BJ (cell line): ENCODE measurements around the gene NCOA1. TPM values are rescaled to one million over a fixed set of nuclear protein-coding genes. Genes with fewer than 3 reads are reported as not detected.

ENCODE experiments used
- CTCF ChIA-PET: fragments of 350-600 bp; formaldehyde crosslinking; extraction: SDS; loops from one replicate; lab custom pipeline; 2021; ENCODE audit warnings: antibody characterized with exemption, inconsistent platforms; lab: Yijun Ruan, JAX
- POLR2A ChIA-PET: fragments of 300-600 bp; sonication (Branson Sonifier 250); formaldehyde crosslinking; extraction: SDS; loops from one replicate; lab custom pipeline; 2021; ENCODE audit warnings: antibody characterized with exemption; lab: Charles Lee
- DNase-seq: peaks from one replicate; pipeline ENCODE4 v3.0.0-alpha.2; 2011; ENCODE audit warnings: low read depth
- H3K27me3 ChIP-seq: 2 replicates; pipeline ENCODE4 v1.6.0; 2011; ENCODE audit warnings: low read length; ENCODE audit not compliant: control insufficient read depth, insufficient read depth
- H3K36me3 ChIP-seq: 2 replicates; pipeline ENCODE4 v1.5.1; 2011; ENCODE audit warnings: low read length; ENCODE audit not compliant: control insufficient read depth, insufficient read depth
- H3K4me3 ChIP-seq: 2 replicates; pipeline ENCODE4 v1.5.1; 2011; ENCODE audit warnings: low read depth, mild to moderate bottlenecking, control low read depth, low read length
- polyA plus RNA-seq: library from polyadenylated mRNA; depleted of rRNA; stranded (reverse); fragments of >200 nt; gene quantifications from 2 replicates; pipeline ENCODE4 v1.2.3, GENCODE V29; 2011
- TF ChIP-seq, protein P1 (sequence below): IDR thresholded peaks from 2 replicates; pipeline ENCODE4 v1.5.1; 2011; ENCODE audit warnings: low read depth, mild to moderate bottlenecking, control low read depth, inconsistent platforms, low read length, moderate library complexity; ENCODE audit not compliant: insufficient read depth

Gene NCOA1
- polyA plus RNA-seq, 1 experiment: 16.0 TPM

DNA sequence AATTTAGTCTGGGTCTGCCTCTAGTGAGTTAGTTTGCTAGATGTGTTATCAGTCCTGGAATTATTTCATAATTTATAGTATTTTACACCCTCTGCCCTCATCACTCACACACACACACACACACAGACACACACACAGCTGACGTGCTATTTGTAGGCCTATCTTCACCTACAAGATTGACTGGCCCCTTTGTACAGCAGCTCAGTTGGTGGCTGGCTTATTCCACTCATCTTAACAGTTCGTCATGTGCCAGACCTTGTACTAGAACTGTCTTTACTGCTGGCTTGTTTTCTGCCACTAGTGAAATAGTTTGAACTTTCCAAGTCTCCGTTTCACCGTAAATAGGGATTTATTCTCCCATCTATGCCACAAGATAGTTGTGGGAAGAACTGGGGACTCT lies 323.5 kb downstream of the NCOA1 start:
- H3K27me3 ChIP-seq: no peaks in the 10 kb centered on the region
- H3K36me3 ChIP-seq: peaks cover 1% of the 10 kb centered on the region; the same call in 1 of the 2 replicates
- TF ChIP-seq, protein P1, sequence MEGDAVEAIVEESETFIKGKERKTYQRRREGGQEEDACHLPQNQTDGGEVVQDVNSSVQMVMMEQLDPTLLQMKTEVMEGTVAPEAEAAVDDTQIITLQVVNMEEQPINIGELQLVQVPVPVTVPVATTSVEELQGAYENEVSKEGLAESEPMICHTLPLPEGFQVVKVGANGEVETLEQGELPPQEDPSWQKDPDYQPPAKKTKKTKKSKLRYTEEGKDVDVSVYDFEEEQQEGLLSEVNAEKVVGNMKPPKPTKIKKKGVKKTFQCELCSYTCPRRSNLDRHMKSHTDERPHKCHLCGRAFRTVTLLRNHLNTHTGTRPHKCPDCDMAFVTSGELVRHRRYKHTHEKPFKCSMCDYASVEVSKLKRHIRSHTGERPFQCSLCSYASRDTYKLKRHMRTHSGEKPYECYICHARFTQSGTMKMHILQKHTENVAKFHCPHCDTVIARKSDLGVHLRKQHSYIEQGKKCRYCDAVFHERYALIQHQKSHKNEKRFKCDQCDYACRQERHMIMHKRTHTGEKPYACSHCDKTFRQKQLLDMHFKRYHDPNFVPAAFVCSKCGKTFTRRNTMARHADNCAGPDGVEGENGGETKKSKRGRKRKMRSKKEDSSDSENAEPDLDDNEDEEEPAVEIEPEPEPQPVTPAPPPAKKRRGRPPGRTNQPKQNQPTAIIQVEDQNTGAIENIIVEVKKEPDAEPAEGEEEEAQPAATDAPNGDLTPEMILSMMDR: no peak
- CTCF ChIA-PET: interaction anchor here (0.8 to 1.4 kb wide), 4 partner anchors 11 to 201 kb away, joined by 3 to 6 read pairs (median 4); partner anchors contain the start of genes CENPO and PTRHD1
- DNase-seq: no peak
- no peak overlapping the region for H3K4me3 ChIP-seq
- POLR2A ChIA-PET: no interaction called here

DNA sequence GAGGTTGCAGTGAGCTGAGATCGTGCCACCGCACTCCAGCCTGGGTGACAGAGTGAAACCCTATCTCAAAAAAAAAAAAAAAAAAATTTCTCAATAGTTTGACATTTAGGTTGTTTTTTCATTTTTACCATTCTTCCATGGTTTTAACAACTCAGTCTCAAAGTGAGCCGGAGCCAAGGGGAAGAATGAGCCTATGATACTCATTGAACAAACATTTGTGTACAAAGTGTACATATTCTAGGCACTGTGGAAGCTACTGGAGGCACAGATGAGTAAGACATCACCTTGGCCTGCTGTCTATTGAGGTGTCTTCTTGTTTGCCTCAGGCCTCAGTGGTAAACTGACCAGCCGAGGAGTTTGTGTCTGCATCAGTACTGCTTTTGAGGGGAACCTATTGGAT lies 324.1 kb downstream of the NCOA1 start:
- POLR2A ChIA-PET: no interaction called here
- H3K27me3 ChIP-seq: no peaks in the 10 kb centered on the region
- CTCF ChIA-PET: interaction anchor here (0.8 to 1.4 kb wide), 4 partner anchors 11 to 202 kb away, joined by 3 to 6 read pairs (median 4); partner anchors contain the start of genes CENPO and PTRHD1
- H3K36me3 ChIP-seq: peaks cover 4% of the 10 kb centered on the region; the same call in 1 of the 2 replicates
- H3K4me3 ChIP-seq: no peak overlapping the region
- no peak for DNase-seq
- TF ChIP-seq, protein P1: no peak

DNA sequence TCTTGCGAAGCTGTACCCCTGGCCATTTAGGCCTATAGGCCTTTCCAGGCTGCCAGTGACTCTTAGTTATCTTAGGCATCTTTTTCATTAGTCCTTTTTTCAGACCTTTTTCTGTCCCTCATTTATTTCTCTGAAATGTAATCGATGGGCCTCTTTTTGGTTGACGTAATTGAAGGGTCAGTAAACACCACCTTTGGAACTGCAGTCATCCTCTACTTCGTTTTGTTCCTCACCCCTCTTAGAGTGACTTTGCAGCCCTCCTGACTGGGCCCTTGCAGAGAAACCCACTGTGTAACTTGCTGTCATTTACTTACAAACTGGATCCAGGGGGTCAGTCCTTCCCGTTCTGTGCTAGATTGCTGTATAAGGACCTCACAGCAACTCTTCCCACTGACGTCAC lies 325.4 kb downstream of the NCOA1 start:
- H3K36me3 ChIP-seq: peaks cover 12% of the 10 kb centered on the region
- no peak overlapping the region for H3K4me3 ChIP-seq
- no peak for DNase-seq
- ChIA-PET CTCF (no interaction called here), POLR2A (no interaction called here)
- TF ChIP-seq, protein P1: no peak
- no peaks in the 10 kb centered on the region for H3K27me3 ChIP-seq

DNA sequence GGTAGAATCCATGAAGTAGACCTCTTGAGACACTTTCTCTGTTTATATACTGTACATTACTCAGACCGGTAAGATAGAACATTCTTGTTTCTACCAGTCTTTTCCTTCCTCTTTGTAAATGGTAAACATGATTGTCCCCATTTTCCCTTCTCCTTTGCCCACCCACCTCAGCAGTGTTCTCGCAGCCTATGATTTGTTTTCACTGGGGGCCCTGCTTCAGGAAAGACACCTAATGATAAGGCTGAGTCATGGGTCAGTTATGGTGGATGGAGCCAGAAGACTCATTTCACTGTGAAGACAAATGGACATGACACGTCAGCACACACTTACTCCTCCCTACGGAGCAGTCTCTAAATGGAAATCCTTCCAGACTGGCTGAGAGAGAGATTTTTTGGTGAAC lies 325.8 kb downstream of the NCOA1 start:
- TF ChIP-seq, protein P1: no peak
- DNase-seq: no peak
- H3K27me3 ChIP-seq: no peaks in the 10 kb centered on the region
- POLR2A ChIA-PET: no interaction called here
- CTCF ChIA-PET: interaction anchor here (0.6 to 2.8 kb wide), 2 partner anchors 11 to 388 kb away, joined by 3 to 19 read pairs; no protein-coding TSS in a partner anchor
- peaks cover 12% of the 10 kb centered on the region for H3K36me3 ChIP-seq
- no peak overlapping the region for H3K4me3 ChIP-seq

DNA sequence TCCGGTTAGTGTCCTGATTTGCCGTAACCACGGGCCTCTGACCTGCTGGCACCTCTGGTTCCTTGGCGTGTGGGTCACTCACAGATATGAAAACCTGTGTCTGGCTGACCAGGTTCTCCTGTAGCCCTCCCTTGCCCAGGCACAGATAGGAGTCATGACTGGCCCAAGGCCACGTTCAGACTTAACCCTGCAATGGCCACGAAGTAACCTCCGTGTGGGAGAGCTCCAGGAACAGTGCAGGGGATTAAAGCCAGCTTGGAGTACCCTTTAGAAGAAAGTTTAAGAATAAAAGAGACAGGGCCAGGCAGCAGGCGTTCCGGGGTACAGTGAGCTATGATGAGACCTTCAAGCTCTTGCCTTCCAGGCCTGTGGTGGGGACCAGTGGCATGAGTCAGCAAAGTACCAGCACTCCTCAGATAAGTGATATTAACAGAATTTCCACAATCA lies 327.7 kb downstream of the NCOA1 start:
- Histone ChIP-seq H3K36me3 (peaks cover 14% of the 10 kb centered on the region), H3K4me3 (no peak overlapping the region), H3K27me3 (no peaks in the 10 kb centered on the region)
- ChIA-PET POLR2A (no interaction called here), CTCF (interaction anchor here (1.1 to 4.1 kb wide), 3 partner anchors 9 to 409 kb away, joined by 4 to 20 read pairs (median 19); no protein-coding TSS in a partner anchor)
- TF ChIP-seq, protein P1: no peak
- DNase-seq: no peak
